MCF 10A (cell line): ENCODE data around the gene CFAP100. TPM values are rescaled to one million over a fixed set of nuclear protein-coding genes. Genes with fewer than 3 reads are reported as not detected.
A peak's percentile ranks its signal among the peaks of the same experiment; 100 is the strongest.

ENCODE experiments used
- BruUV-seq: library from RNA; stranded (reverse); fragments of 400-500 nt; replicated peaks from 2 replicates; lab custom pipeline; 2021; lab: Mats Ljungman, UMichigan
- CTCF ChIA-PET: fragments of 300-600 bp; sonication (Branson Sonifier 250); formaldehyde crosslinking; extraction: SDS; loops from one replicate; lab custom pipeline; 2021; ENCODE audit warnings: antibody characterized with exemption, inconsistent platforms; lab: Yijun Ruan, JAX
- POLR2A ChIA-PET: fragments of 300-600, 350-650 bp; sonication (Branson Sonifier 250); formaldehyde crosslinking; extraction: SDS; loops from one replicate; lab custom pipeline; 2020; ENCODE audit warnings: antibody characterized with exemption, inconsistent platforms; lab: Yijun Ruan, JAX
- DNase-seq: peaks from one replicate; pipeline ENCODE4 v3.0.0-alpha.2; 2018; ENCODE audit not compliant: unreplicated experiment
- H3K27ac Mint-ChIP-seq: one replicate; pipeline ENCODE4 v1.8.0; 2022; ENCODE audit warnings: mild to moderate bottlenecking, low read depth, mixed read lengths; ENCODE audit not compliant: unreplicated experiment
- H3K27me3 Mint-ChIP-seq: one replicate; pipeline ENCODE4 v1.8.0; 2022; ENCODE audit warnings: mixed read lengths; ENCODE audit not compliant: insufficient read depth, unreplicated experiment
- H3K36me3 Mint-ChIP-seq: one replicate; pipeline ENCODE4 v1.8.0; 2022; ENCODE audit warnings: mild to moderate bottlenecking, moderate library complexity, mixed read lengths; ENCODE audit not compliant: insufficient read depth, unreplicated experiment
- H3K4me1 Mint-ChIP-seq: one replicate; pipeline ENCODE4 v1.8.0; 2022; ENCODE audit warnings: mixed read lengths; ENCODE audit not compliant: insufficient read depth, unreplicated experiment
- H3K4me3 Mint-ChIP-seq: one replicate; pipeline ENCODE4 v1.8.0; 2022; ENCODE audit warnings: mild to moderate bottlenecking, moderate library complexity, mixed read lengths; ENCODE audit not compliant: unreplicated experiment
- H3K9me3 Mint-ChIP-seq: one replicate; pipeline ENCODE4 v1.8.0; 2022; ENCODE audit warnings: mixed read lengths; ENCODE audit not compliant: unreplicated experiment
- CTCF ChIP-seq: fragments of 200-600 bp; IDR thresholded peaks from one replicate; pipeline ENCODE4 v1.8.0; 2022; ENCODE audit warnings: antibody characterized with exemption, mild to moderate bottlenecking; ENCODE audit not compliant: unreplicated experiment
- intact Hi-C: fragments of 100-400 bp; cut with micrococcal nuclease; formaldehyde crosslinking; loops from 2 replicates; pipeline ENCODE4 v1.14.1; 2022
- total RNA-seq: library from RNA; stranded (reverse); gene quantifications from 2 replicates; pipeline ENCODE4 v1.2.3, GENCODE V29; 2022

Gene CFAP100
- total RNA-seq, 1 experiment from 2014 or later = not detected

DNA sequence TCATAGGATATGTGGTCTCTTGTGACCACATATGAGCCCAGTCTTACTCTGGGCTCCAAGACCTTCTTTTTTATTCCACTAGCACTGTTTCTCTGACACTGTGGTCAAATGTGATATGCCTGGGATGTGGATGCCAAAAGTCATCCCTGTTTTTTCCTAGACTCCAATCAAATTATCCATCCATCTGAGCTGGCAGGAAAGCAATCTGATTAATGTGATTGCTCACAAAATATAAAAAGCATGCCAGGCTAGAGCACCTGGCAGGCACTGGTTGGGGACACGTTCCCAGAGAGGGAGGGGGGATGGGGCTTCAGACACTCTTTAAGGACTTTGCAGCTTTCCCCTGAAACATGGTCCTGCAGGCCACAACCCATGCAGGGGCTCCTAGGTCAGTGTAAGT, 3.1 kb upstream of the CFAP100 start:
- Mint-ChIP-seq H3K27me3 (peaks cover 7% of the 10 kb centered on the region), H3K9me3 (no peaks in the 10 kb centered on the region), H3K4me3 (no peak overlapping the region), H3K36me3 (no peaks in the 10 kb centered on the region), H3K4me1 (peaks cover 7% of the 10 kb centered on the region), H3K27ac (no peak overlapping the region)
- CTCF ChIA-PET = interaction anchor here (0.6 to 6.8 kb wide), 4 partner anchors 146 to 258 kb away, joined by 3 to 88 read pairs (median 20); no protein-coding TSS in a partner anchor
- POLR2A ChIA-PET = interaction anchor here (0.6 to 0.7 kb wide), 3 partner anchors 32 to 762 kb away, joined by 3 to 4 read pairs (median 3); no protein-coding TSS in a partner anchor
- BruUV-seq = no TSS peak
- TF ChIP-seq CTCF = no peak
- intact Hi-C loops = no loop called here
- no peak for DNase-seq

DNA sequence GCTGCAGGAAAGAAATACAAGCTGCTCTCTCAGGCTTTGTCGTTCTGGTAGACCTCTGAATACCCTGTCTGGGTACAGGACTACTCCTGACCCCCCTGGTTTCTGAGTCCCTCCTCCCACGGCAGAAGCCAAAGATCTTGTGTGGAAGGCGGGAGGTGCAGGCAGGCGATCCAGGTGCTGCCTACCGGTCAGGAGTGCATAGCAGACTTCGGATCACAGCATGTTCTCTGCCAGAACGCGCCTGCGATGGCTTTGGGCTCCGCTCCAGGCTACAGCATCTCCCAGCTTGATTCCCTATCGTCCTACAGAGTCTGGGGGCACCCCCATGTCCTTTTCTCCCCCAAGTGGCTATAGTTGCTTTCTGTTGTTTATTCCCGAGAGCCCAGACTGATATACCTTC, 2.5 kb upstream of the CFAP100 start:
- H3K27me3 Mint-ChIP-seq = peaks cover 7% of the 10 kb centered on the region
- POLR2A ChIA-PET = interaction anchor here (0.6 kb wide), 3 partner anchors 134 to 761 kb away, joined by 3 to 4 read pairs (median 3); no protein-coding TSS in a partner anchor
- no TSS peak for BruUV-seq
- no peak for TF ChIP-seq CTCF
- intact Hi-C loops = no loop called here
- H3K4me1 Mint-ChIP-seq = peaks cover 7% of the 10 kb centered on the region
- H3K4me3 Mint-ChIP-seq = no peak overlapping the region
- no peaks in the 10 kb centered on the region for H3K9me3 Mint-ChIP-seq
- no peak for DNase-seq
- H3K36me3 Mint-ChIP-seq = no peaks in the 10 kb centered on the region
- peak overlapping the region; percentile 27 for H3K27ac Mint-ChIP-seq
- CTCF ChIA-PET = interaction anchor here (0.6 to 6.8 kb wide), 8 partner anchors 58 to 628 kb away, joined by 3 to 88 read pairs (median 4); no protein-coding TSS in a partner anchor

GRCh38 chr3:126393563-126393962, 1.1 kb upstream of the CFAP100 start:
- Mint-ChIP-seq H3K36me3 (no peaks in the 10 kb centered on the region), H3K9me3 (no peaks in the 10 kb centered on the region), H3K27me3 (peaks cover 7% of the 10 kb centered on the region), H3K4me1 (peaks cover 7% of the 10 kb centered on the region), H3K27ac (no peak overlapping the region), H3K4me3 (no peak overlapping the region)
- BruUV-seq = no TSS peak
- TF ChIP-seq CTCF = no peak
- no peak for DNase-seq
- CTCF ChIA-PET = interaction anchor here (0.9 to 2.2 kb wide), 3 partner anchors 148 to 473 kb away, joined by 5 to 12 read pairs (median 5); no protein-coding TSS in a partner anchor
- POLR2A ChIA-PET = no interaction called here
- intact Hi-C loops = no loop called here

DNA sequence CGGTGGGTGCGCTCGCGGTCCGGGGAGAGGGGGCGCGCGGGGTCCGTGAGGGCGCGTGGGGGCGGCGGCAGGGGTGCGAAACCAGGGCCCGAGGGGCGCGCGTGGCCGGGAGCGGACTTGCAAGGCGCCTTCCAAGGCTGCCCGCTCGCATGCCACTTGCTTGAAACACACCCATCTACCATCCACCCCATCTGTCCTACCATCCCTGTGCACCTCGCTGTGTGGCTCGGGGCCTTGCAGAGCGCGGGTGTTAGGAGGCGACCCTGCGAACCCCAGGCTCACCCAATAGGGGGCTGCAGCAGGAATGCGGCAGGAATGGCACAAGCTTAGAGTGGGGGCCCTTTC, 240 bp downstream of the CFAP100 start:
- H3K9me3 Mint-ChIP-seq = no peaks in the 10 kb centered on the region
- BruUV-seq = no TSS peak
- no peak for DNase-seq
- no peak overlapping the region for H3K4me3 Mint-ChIP-seq
- intact Hi-C loops = no loop called here
- H3K27ac Mint-ChIP-seq = no peak overlapping the region
- H3K36me3 Mint-ChIP-seq = no peaks in the 10 kb centered on the region
- H3K4me1 Mint-ChIP-seq = no peaks in the 10 kb centered on the region
- ChIA-PET POLR2A (no interaction called here), CTCF (interaction anchor here (1.1 to 2.2 kb wide), 2 partner anchors 197 to 261 kb away, joined by 4 to 12 read pairs; no protein-coding TSS in a partner anchor)
- no peak for TF ChIP-seq CTCF
- H3K27me3 Mint-ChIP-seq = peaks cover 7% of the 10 kb centered on the region
